EH (cell line): ENCODE data around the gene ZNF91.
"Not testable (repeated sequence)": the region's sequence is repeated elsewhere in the genome, so short reads cannot be mapped to it uniquely, and the experiment has no call there.

Experiments used
- DNase-seq: peaks from one replicate; pipeline ENCODE4 v3.0.0-alpha.2; 2015; ENCODE audit warnings: low read depth

Gene ZNF91

GRCh38 chr19:23395722-23396117, 449 bp upstream of the ZNF91 start:
- not testable (repeated sequence) for DNase-seq

GRCh38 chr19:23394511-23394910, 760 bp downstream of the ZNF91 start:
- DNase-seq, result peak; percentile 35

GRCh38 chr19:23393121-23393520, 2.1 kb downstream of the ZNF91 start:
- no peak for DNase-seq

GRCh38 chr19:23391236-23391635, 4.0 kb downstream of the ZNF91 start:
- no peak for DNase-seq

GRCh38 chr19:23385404-23385803, 9.9 kb downstream of the ZNF91 start:
- DNase-seq, result no peak

GRCh38 chr19:23384858-23385257, 10.4 kb downstream of the ZNF91 start:
- no peak for DNase-seq

GRCh38 chr19:23384166-23384565, 11.1 kb downstream of the ZNF91 start:
- DNase-seq, result no peak

- no peak for DNase-seq
Measured at GRCh38 chr19:23382955-23383354, 12.3 kb downstream of the ZNF91 start.

- DNase-seq, result no peak
Measured at GRCh38 chr19:23381114-23381513, 14.2 kb downstream of the ZNF91 start.

- not testable (repeated sequence) for DNase-seq
Measured at GRCh38 chr19:23379671-23380070, 15.6 kb downstream of the ZNF91 start.

- DNase-seq, result no peak
Measured at GRCh38 chr19:23378948-23379347, 16.3 kb downstream of the ZNF91 start.

GRCh38 chr19:23377276-23377675, 18.0 kb downstream of the ZNF91 start:
- DNase-seq, result no peak

GRCh38 chr19:23366437-23366836, 28.8 kb downstream of the ZNF91 start:
- no peak for DNase-seq

- not testable (repeated sequence) for DNase-seq
Measured at GRCh38 chr19:23366031-23366430, 29.2 kb downstream of the ZNF91 start.

- no peak for DNase-seq
Measured at GRCh38 chr19:23365222-23365621, 30.0 kb downstream of the ZNF91 start.

- not testable (repeated sequence) for DNase-seq
Measured at GRCh38 chr19:23361843-23362242, 33.4 kb downstream of the ZNF91 start.

- DNase-seq, result no peak
Measured at GRCh38 chr19:23351806-23352205, 43.5 kb downstream of the ZNF91 start.

- no peak for DNase-seq
Measured at GRCh38 chr19:23346696-23347095, 48.6 kb downstream of the ZNF91 start.

GRCh38 chr19:23345838-23346237, 49.4 kb downstream of the ZNF91 start:
- no peak for DNase-seq

GRCh38 chr19:23343434-23344010, 51.7 kb downstream of the ZNF91 start:
- DNase-seq, result no peak

GRCh38 chr19:23328211-23328610, 67.1 kb downstream of the ZNF91 start:
- no peak for DNase-seq

GRCh38 chr19:23321953-23322549, 73.2 kb downstream of the ZNF91 start:
- no peak for DNase-seq

GRCh38 chr19:23321403-23321802, 73.9 kb downstream of the ZNF91 start:
- DNase-seq, result not testable (repeated sequence)

GRCh38 chr19:23319571-23319970, 75.7 kb downstream of the ZNF91 start:
- not testable (repeated sequence) for DNase-seq
